Fibroblast of skin of right quadriceps (primary cell): ENCODE data around the gene USP15.

Source experiments
- DNase-seq: peaks from one replicate; pipeline ENCODE4 v3.0.0-alpha.2; 2013

The USP15 gene

DNA sequence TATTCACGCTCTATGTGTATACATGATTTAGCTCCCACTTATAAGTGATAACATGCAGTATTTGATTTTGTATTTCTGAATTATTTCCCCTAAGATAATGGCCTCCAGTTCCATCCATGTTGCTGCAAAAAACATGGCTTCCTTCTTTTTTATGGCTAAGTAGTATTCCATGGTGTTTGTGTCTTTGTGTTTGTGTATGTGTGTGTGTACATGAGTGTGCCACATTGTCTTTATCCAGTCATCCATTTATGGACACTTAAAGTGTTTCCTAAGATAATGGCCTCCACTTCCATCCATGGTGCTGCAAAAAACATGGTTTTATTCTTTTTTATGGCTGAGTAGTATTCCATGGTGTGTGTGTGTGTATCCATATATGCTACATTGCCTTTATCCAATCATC, 25.1 kb downstream of the USP15 start:
- no peak for DNase-seq

DNA sequence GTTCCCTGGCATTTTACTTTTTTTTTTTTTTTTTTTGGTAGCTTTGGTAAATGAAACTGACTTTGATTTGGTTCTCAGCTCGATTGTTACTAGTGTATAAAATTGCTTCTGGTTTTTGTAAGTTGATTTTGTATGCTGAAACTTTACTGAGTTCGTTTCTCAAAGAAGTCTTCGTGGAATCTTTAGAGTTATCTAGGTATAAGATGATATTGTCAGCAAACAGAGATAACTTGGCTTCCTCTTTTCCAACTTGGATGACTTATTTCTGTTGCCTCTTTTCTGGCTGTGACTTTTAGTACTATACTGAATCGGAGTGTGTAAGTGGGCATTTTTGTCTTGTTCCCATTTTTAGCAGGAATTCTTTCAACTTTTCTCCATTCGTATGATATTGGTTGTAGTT, 28.1 kb downstream of the USP15 start:
- no peak for DNase-seq

DNA sequence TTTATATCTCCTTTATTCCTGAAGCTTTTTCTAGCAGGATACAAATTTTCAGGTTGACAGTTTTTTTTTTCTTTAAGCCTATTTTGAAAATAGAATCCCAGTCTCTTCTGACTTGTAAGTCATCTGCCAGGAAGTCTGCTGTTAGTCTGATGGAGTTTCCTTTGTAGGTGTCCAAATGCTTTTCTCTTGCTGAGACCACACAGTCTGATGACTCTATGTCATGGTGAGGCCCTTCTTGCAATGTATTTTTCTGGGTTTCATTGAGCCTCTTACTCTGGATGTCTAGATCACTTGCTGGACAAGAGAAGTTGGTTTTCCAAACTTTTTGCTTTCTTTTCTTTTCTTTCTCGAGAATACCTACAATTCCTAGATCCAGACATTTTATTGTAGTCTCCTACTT, 30.6 kb downstream of the USP15 start:
- no peak for DNase-seq

DNA sequence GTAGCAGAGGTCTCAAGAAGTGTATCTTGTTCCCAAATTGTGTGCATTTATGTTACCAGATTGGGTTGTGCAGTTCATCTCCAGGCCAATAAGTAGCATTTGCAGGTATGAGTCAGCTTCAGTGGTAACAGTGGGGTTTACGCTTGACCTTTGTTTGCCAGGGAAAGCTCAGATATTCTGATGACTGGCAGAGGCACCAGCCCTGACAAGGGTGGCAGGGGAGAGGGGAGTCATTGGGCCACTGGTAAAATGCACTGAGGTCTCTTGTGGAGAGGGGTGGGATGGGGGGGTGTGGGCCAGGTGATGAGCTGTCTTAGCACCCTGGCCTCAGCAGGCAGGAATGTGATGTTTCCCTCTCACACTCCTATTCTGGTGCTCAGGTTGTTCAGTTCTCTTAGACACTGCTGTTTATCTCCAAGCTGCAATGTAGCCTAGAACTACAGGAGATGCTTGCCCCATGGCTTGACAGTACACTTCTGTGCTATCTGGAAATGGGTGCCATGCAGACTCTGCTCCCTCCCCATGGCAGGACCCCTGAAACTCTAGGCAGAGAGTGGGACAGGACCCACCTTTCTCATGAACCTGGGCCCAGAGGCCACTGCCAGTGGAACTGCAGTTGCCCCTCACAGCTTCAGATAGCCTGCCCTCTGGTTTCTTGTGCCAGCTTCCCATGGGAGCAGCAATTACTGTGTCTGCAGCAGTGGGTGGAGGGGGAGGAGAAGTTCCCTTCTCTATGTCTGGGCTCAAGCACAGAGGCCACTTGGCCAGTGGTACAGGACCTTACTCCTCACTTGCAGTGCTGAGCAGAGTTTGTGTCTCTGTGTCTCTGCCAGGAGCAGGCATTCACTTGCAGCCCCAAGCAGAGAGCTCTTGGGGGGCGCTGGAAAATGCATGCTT, 31.9 kb downstream of the USP15 start:
- peak; percentile 20 for DNase-seq

DNA sequence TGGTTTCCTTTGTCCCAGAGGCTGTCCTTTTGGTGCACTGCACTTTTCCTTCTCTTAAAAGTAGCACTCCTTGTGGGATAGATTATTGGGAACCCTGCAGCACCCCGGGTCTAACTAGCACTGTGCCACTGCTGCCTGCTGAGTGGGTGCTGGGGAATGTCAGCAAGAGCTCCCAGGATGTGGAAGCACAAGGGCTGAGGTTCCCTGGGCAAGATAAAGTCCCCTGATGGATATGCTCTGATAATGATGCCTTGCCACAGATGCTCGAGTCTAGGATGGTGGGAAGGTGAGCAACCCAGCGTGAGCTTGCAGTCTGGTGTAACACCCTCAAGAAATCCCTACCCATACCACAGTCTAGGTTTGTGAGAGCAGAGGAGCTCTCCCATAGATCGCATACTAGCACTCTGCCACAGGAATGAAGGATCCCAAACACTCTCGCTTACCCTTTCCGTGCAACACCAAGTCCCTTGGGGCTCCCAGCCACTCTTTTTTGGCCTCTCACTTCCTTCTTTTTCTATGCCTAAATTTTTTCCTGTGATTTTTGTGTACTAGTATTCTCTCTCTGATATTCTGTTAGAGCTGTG, 32.6 kb downstream of the USP15 start:
- DNase-seq: peak; percentile 3

DNA sequence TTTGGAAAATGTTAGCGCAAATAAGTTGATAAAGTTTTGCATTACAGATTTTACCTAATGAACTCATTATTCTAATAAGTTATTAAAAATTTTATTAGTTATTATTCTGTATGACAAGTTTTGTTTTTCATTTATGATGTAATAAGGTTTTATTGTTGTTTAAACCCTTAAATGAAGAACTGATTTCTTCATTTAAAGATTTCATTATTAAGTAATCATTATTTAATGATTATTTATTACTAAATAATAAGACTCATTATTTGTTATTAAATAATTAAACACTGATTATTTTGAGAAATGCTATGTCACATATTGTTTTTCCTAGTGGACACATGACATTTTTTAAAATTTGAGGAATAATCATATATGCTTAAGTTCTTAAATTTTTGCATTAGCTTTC, 34.2 kb downstream of the USP15 start:
- no peak for DNase-seq

DNA sequence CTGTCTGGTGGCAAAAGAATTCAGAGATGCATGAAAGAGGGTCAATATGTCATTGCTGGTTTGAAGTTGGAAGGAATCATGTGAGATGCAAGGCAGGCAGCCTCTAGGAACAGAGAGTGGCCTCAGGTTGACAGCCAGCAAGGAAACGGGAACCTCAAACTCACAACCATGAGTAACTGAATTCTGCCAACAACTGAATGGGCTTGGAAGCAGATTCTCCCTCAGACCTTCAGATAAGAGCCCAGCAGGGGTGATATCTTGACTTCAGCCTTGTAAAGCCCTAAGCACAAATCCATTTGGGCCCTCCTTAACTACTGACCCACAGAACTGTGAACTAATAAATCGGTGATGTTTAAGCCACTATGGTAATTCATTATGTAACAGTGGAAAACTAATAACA, 35.8 kb downstream of the USP15 start:
- no peak for DNase-seq

DNA sequence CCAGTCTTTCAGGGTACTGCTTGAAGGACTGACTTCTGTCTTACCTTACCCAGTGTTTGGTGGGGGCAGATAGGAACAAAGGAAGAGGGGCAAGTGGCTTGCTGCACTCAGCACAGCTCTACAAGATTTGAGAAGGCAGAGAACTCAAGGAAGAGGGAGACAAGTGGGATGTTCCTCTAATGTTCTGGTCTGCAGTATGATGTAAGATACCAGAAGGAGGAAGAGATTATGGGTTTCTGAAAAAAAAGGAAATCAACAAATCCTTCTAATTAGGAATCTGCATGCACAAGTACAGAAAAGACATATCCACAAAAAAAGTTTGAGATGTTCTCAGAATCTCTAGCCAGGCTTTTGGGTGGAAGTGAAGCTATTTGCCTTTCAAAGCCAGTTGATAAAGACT, 37.1 kb downstream of the USP15 start:
- DNase-seq: no peak

DNA sequence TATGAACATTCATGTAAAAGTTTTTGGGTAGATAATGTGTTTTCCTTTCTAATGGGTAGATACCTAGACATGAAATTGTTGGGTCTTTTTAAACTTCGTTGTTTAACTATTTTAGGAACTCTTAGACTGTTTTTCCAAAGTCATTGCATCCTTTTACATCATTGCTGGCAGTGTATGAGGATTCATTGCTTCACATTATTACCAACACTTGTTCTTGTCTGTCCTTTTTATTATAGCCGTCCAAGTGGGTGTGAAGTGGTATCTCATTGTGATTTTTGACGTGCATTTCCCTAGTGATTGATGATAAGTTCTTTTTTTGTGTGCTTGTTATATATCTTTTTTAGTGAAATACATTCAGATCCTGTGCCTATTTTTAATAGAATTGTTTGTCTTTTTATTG, 39.4 kb downstream of the USP15 start:
- DNase-seq: no peak

DNA sequence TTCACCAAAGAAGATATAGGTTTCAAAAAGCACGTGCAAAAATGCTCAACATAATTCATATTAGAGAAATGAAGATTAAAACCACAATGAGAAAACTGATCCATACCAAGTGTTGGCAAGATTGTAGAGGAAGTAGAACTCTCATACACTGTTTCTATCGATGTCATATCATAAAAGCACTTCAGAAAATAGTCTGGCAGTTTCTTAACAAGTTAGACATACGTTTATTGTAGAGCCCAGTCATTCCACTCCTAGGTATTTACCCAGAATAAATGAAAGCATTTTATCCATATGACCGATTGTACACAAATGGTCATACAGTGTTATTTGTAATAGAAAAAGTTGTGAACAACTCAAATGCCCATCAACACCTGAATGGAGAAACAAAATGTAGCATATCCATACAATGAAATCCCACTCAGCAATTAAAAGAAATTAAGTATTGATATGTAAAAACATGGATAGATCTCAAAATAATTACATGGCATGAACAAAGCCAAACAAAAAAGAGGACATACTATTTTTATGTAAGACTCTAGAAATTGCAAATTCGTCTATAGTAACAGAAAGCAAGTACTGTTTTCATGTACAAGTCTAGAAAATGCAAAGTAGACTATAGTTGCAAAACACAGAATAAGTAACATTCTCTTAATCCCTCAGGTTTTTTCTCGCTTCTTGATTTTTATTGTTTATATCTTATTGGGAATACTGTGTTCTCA, 41.0 kb downstream of the USP15 start:
- no peak for DNase-seq

DNA sequence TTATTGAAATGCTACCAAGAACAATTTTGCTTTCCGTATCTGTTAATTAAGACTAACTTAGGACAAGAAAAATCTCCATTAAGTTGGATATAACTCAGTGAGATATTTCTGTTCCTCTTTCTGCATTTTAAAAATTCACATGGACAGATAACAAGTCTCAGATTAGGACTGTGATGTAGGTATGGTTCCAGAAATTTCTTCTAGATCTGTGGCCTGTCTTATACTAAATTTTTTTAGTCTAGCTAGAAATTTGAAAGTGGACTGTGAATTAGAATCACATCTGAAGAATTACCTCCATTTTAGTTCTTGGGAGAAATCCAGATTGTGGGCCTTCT, 41.6 kb downstream of the USP15 start:
- no peak for DNase-seq

DNA sequence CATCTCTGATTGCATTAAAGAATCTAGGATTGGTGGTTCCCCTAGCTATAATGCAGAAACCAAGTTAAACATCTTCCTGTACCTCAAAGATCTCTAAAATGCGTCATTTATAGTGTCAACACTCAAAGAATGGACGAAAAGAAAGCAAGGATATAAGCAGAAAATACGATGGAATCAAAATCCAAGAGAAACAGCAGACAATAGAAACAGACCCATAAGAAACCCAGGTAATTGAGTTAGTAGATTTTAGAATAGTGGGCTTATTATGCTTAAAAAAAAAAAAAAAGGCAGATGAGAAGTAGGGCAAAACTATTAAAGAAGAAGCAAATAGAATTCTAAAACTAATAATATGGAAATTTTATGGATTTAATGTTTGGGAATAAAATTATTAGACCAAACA, 44.4 kb downstream of the USP15 start:
- DNase-seq: no peak

DNA sequence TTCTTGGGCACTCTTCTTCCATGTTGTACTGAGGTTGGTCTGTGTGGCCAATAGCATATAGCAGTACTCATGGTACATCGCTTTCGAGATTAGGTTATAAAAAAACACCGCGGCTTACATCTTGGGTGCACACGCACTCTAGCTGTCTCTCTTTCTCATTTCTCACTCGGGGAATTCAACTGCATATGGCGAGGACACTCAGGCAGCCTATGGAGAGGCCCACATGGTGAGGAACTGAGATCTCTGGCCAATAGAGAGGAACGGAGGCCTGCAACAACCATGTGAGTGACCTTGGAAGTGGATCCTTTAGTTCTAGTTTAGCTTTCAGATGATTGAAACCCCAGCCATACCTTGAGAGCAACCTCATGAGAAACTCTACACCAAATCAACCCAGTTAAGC, 45.6 kb downstream of the USP15 start:
- DNase-seq: no peak

DNA sequence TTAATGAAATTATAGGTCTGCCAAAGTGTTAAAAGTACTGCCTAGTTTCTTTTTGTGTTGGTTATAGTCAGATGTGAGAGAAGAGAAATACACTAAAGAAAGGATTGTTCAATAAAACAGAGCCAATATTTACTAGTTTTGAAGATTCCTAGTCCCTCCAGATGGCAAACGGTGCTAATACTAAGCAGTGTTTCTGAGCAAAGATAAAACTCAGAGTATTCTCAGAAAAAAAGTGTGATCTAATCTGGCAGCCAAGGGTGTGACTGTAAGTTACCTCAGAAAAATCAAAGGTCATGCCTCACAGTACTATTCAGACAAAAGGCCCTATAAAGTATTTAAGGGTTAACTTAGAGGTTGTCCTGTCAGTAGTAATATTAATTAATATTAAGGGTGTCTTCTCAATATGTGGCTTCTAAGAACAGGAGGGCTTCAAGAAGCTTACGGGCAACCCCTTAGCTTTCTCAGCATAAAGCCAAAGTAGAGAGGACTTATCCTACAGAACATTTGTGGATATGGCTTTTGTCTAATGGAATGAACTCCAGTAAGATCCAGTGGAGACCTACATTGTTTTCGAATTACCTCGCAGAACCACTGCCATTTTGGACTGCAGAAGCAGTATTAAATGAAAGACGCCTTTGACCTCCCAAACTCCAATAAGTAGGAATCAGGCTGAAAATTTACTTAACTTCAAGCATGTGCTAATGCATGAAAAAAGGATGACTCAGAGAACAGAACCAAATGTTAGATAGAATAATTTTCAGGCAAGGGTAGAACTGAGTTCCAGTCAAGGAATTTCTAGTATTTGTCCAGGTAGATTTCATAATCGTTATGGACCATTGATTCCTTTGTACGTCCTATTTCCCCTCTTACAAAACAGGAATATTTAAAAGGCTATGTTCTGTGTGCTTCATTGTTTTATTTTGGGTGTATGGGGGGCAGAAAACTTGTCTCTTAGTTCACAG, 46.6 kb downstream of the USP15 start:
- no peak for DNase-seq

DNA sequence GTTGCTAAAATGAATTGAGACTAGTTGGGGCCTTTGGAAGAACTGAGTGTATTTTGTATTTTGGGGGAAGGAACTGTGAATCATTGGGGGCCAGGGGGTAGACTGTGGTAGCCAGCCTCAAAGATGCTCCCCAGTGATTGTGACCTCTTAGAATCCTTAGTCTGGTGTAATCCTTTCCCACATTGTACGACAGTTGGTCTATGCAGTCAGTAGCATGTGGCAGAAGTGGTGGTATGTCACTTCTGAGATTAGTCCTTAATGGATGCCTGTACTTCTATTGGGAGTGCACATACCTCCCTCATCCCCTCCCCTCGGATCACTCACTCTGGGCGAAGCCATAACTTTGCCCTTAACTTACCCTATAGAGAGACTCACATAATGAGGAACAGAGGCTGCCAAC, 48.0 kb downstream of the USP15 start:
- DNase-seq: no peak

DNA sequence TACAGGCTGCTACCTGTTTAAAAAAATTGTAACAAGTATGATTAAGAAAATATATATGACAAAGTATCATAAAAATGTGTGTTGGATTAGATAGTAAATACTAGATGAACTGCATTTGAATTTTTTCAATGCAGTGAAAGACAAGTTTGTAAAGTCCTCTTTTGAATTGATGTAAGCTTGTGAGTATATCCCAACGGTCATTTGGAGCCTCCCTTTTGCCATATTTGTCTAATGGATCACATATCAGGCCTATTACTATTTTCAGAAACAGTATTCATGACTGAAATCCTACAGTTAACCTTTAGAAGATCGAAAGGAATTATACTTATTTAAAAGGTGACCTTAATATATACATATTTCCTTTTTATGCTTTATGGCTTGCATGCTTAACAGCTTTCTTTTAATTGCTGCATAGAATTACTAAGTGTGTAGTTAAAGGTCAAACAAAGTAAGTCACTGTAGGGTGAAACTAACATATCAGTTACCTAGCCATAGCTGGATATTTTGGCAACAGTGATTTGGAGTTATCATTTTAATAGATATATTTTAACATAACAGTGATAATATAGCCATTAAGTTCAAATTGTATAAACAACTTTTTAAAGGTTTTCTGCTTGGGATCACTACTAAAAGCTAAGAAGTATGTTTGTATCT, 53.6 kb downstream of the USP15 start:
- DNase-seq: no peak

DNA sequence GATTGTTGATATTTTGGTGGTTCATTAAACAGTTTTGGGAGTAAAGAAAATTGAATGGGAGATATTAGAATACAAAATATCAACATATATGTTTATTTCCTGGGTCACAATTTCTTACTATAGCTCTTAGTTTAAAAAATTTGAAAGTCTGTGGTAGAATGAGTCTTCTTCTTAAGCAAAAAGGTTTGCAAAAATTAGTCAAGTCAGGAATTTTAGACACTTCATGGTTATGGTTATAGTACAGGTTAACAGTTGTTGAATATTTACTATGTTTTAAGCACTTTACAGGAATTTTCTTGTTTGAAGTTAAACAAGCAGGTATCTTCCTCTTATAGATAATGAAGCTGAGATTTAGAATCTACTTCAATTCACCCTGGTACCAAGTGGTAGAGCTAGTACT, 56.8 kb downstream of the USP15 start:
- no peak for DNase-seq

DNA sequence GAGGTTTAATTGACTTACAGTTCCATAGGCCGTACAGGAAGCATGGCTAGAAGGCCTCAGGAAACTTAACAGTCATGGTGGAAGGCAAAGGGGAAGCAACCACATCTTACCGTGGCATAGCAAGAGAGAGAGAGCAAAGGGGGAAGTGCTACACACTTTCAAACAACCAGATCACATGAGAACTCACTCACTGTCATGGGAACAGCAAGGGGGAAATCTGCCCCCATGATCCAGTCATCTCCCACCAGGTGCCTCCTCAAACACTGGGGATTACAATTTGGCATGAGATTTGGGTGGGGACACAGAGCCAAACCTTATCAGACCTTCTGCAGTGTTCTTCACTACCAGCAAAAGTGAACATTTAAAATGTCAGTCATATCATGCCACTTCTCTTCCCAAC, 58.9 kb downstream of the USP15 start:
- DNase-seq: no peak

DNA sequence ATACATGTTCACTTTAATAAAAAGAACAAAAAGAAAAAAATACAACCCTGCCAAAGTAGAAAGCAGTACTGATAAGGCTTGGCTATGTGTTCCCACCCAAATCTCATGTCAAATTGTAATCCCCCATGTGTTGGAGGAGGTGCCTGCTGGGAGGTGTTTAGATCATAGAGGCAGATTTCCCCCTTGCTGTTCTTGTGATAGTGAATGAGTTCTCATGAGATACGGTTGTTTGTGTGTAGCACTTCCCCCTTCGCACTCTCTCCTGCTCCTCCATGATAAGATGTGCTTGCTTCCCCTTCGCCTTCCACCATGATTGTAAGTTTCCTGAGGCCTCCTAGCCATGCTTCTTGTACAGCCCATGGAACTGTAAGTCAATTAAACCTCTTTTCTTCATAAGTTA, 59.9 kb downstream of the USP15 start:
- no peak for DNase-seq

DNA sequence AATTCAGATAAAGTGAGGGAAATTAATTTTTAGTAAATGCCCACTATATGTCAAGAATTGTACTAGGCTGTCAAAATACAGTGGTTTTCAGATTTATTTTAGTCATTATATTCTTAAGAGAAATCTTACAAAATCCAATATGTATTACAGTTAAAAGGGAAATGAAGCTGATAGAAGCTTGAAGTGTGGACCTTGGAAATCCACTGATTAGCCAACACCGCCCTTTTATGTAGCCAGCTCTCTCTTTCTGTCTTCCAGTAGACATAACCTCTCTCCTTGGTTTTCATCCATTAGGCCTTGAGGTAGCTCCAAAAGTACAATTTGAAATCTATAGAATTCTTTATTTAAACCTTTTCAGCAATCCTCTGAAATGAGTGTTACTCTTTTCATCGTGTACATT, 63.2 kb downstream of the USP15 start:
- no peak for DNase-seq

DNA sequence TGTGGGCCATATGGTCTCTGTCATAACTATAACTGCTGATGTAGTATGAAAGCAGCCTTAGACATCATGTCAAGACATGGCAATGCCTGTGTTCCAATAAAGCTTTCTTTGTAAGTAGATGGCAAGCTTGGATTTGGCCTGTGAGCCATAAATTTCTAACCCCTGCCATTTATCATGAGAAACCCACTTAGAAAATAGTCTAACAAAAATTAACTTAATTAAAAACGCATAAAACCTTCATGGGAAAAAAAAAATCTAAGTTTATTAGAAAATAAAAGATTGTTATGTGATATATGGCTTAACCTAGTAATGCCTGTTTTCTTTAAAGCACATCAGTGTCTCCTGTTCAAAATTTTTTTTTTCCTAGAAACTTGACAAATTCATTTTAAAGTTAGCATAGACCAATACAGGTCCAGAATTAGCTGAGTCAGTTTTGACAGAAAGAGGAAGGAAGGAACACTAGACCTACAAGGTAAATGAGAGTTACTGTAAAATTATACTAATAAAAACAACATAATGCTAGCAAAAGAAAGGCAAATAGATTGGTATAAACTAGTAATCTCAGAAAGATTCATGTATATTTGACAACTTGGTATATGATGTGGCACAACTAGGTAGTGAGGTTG, 68.2 kb downstream of the USP15 start:
- no peak for DNase-seq

DNA sequence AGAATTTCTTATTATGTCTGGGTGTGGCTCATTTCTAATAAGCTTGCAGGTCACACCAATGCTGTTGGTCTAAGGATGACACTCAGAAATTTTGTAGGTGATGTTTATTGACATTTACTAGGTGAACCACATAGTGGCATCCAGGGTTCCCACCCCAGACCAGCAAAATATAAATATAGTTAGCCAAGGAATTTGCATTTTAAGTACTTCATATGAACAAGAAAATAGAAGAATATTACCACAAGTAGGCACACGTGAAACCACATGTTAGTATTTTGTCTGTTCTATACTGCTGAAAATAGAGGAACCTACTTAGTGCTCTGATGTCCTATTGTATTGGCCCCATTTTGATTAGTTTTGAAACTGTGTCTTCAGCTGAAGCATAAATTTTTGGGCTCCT, 71.1 kb downstream of the USP15 start:
- DNase-seq: no peak
